Prostate gland (tissue), 2 donors: Measurements from ENCODE around the gene RNPEP. TPM values are rescaled to one million over a fixed set of nuclear protein-coding genes. Genes with fewer than 3 reads are reported as not detected.
A peak's percentile ranks its signal among the peaks of the same experiment; 100 is the strongest.

ENCODE experiments used
- DNase-seq: peaks from one replicate; pipeline ENCODE4 v3.0.0-alpha.2; 2019; ENCODE audit warnings: low spot score
- H3K27ac ChIP-seq, 2 donors: fragments of 200-600 bp; sonication (generic); 2 replicates each; pipeline ENCODE4 v1.5.1; 2017 to 2019
- H3K27me3 ChIP-seq: fragments of 200-600 bp; sonication (generic); replicated peaks from 2 replicates; pipeline ENCODE4 v1.5.1; 2019; ENCODE audit not compliant: insufficient read depth
- H3K36me3 ChIP-seq, 2 donors: fragments of 200-600 bp; sonication (generic); 1 replicate in 1 of 2; 2 replicates in 1 of 2; pipeline versions ENCODE4 v1.5.1 to v1.8.1; 2017 to 2019
- H3K4me1 ChIP-seq: fragments of 200-600 bp; sonication (generic); replicated peaks from 2 replicates; pipeline ENCODE4 v1.5.1; 2019
- H3K4me3 ChIP-seq, 2 donors: fragments of 200-600 bp; sonication (generic); 2 replicates each; pipeline ENCODE4 v1.5.1; 2017 to 2019
- H3K9me3 ChIP-seq: fragments of 200-600 bp; sonication (generic); 2 replicates; pipeline ENCODE4 v1.5.1; 2017
- POLR2A ChIP-seq: fragments of 450-650 bp; IDR thresholded peaks from one replicate; pipeline ENCODE4 v1.6.1; 2016; ENCODE audit warnings: antibody characterized with exemption, mild to moderate bottlenecking
- POLR2AphosphoS5 ChIP-seq: sonication (generic); formaldehyde crosslinking; IDR thresholded peaks from one replicate; pipeline ENCODE4 v1.6.1; 2017; ENCODE audit warnings: antibody characterized with exemption
- WGBS: methylation state at CpG from one replicate; pipeline ENCODE4 v1.1.5; 2018; 5-methylcytosine and 5-hydroxymethylcytosine counted together
- intact Hi-C: fragments of 100-400 bp; cut with DNase I; formaldehyde crosslinking; loops from one replicate; pipeline ENCODE4 v1.14.2; 2022
- total RNA-seq, 2 donors: library from RNA; depleted of rRNA; stranded (reverse); fragments of >200 nt; gene quantifications; one replicate each; pipeline ENCODE4 v1.1.0, GENCODE V29; 2016
- TF ChIP-seq, protein P1 (sequence below), 4 experiments: fragments of 200-600 bp in 2 of 4; fragments of 450-650 bp in 2 of 4; sonication (generic) in 2 of 4; IDR thresholded peaks; 1 replicate in 3 of 4; 2 replicates in 1 of 4; pipeline ENCODE4 v1.5.1; 2016 to 2019; ENCODE audit warnings: antibody characterized with exemption in 4 of 4, mild to moderate bottlenecking in 2 of 4, moderate library complexity in 2 of 4

Gene RNPEP
- total RNA-seq, 2 donors from 2014 or later: 70.4 to 104 TPM

DNA sequence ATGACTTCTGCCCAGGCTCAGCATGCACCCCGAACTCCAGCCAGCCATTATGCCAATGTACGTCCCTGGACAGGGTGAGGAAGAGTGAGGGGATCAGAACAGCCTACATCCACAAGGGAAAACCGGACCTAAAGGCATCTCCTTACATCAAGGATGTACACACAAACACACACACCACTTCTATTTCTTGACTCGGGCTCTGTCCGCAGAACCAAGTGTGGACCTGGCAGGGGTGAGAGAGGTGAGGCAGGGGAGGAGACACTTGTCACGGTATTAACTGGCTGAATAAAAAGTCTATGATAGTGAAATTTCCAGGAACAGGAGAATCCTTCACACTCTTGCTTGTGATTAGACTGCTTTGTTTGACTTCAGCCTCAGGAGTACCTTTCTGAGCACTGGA lies 38.4 kb upstream of the RNPEP start:
- Histone ChIP-seq H3K36me3 (no peaks in the 10 kb centered on the region), H3K9me3 (no peaks in the 10 kb centered on the region), H3K27me3 (no peaks in the 10 kb centered on the region), H3K4me3 (peak overlapping the region; percentile 32 to 40), H3K27ac (peak overlapping the region; percentile 74 to 81), H3K4me1 (no peaks in the 10 kb centered on the region)
- intact Hi-C loops: no loop called here
- TF ChIP-seq, protein P1, sequence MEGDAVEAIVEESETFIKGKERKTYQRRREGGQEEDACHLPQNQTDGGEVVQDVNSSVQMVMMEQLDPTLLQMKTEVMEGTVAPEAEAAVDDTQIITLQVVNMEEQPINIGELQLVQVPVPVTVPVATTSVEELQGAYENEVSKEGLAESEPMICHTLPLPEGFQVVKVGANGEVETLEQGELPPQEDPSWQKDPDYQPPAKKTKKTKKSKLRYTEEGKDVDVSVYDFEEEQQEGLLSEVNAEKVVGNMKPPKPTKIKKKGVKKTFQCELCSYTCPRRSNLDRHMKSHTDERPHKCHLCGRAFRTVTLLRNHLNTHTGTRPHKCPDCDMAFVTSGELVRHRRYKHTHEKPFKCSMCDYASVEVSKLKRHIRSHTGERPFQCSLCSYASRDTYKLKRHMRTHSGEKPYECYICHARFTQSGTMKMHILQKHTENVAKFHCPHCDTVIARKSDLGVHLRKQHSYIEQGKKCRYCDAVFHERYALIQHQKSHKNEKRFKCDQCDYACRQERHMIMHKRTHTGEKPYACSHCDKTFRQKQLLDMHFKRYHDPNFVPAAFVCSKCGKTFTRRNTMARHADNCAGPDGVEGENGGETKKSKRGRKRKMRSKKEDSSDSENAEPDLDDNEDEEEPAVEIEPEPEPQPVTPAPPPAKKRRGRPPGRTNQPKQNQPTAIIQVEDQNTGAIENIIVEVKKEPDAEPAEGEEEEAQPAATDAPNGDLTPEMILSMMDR (IDR thresholded peaks at IDR 0.05): no peak
- TF ChIP-seq POLR2AphosphoS5: no peak
- no peak for DNase-seq
- WGBS: 64% methylated on average over 6 of the region's 6 CpGs

DNA sequence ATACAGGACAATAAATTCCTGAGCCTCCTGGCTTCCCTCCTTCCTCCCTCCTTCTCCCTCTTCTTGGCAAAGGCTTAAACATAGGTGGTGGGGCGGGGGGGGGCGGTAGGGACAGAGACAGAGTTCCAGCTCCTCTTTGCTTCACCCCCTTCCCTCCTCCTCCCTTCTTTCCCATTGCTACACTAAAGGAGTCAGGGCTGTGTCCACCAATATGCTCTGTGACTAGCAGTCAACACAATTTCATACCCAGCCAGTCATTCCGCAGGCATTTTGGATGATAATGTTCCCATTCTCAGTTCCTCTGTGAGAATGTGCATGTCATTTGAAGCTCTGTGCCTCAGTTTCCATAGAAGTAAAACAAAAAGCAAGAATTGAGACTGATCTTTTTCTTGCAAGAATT lies 37.8 kb upstream of the RNPEP start:
- Histone ChIP-seq H3K4me3 (peak overlapping the region; percentile 32 to 40), H3K4me1 (no peaks in the 10 kb centered on the region), H3K27me3 (no peaks in the 10 kb centered on the region), H3K9me3 (no peaks in the 10 kb centered on the region), H3K27ac (peak overlapping the region; percentile 74 to 81), H3K36me3 (no peaks in the 10 kb centered on the region)
- TF ChIP-seq POLR2AphosphoS5 (no peak), POLR2A (no peak)
- TF ChIP-seq, protein P1 (IDR thresholded peaks at IDR 0.05): no peak
- intact Hi-C loops: no loop called here
- WGBS: 44% methylated on average over 2 of the region's 3 CpGs
- DNase-seq: no peak

DNA sequence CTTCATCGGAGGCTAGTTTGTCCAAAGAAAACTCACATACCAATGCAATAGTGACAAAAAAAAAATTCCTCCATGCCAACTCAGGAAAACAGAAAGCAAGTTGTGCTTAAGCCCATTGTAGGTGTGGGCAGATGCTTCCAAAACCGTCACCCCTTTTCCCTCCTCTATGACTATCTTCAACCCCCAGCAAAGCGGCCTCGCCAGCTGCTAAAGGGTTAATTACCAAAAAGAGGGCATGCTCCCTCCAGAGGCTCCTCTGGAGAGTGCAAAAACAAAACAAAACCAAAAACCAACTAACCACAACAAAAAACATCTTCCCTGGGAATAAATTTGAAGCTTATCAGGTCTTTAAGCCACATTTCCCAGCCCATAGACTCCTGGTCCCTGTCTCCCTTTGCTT lies 37.3 kb upstream of the RNPEP start:
- no peak for DNase-seq
- no peaks in the 10 kb centered on the region for H3K4me1 ChIP-seq
- TF ChIP-seq POLR2A (no peak), POLR2AphosphoS5 (no peak)
- TF ChIP-seq, protein P1 (IDR thresholded peaks at IDR 0.05): peak in 1 of 4 experiments; percentile 8
- 46% methylated on average over 4 of the region's 4 CpGs for WGBS
- H3K36me3 ChIP-seq: no peaks in the 10 kb centered on the region
- no peaks in the 10 kb centered on the region for H3K27me3 ChIP-seq
- no peaks in the 10 kb centered on the region for H3K9me3 ChIP-seq
- H3K27ac ChIP-seq: peak overlapping the region; percentile 74 to 81
- intact Hi-C loops: no loop called here
- H3K4me3 ChIP-seq: peak overlapping the region; percentile 32 to 40

DNA sequence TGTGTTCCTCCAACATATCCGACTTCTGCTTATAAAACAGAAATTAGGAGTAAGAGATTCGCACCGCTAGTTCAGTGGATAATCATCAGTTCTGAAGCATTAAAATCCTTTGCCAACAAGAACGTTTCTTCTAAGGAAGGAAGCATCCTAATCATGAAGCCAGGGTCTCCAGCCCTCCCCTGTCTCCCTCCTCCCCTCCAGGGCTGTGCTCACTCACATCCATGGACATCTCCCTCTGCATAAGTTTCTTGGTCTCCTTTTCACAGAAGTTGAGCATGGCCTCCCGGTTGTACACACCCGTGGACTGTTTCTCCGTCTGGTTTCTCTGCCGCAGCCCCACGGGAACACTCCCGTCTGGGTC lies 36.6 kb upstream of the RNPEP start:
- Histone ChIP-seq H3K36me3 (no peaks in the 10 kb centered on the region), H3K27ac (peak overlapping the region; percentile 74 to 81), H3K9me3 (no peaks in the 10 kb centered on the region), H3K4me3 (peak overlapping the region; percentile 32 to 40), H3K27me3 (no peaks in the 10 kb centered on the region), H3K4me1 (no peaks in the 10 kb centered on the region)
- 11% methylated on average over 10 of the region's 10 CpGs for WGBS
- intact Hi-C loops: loop anchor here (2.0 kb wide), 1 partner anchor 49 kb away; no protein-coding TSS in a partner anchor
- TF ChIP-seq POLR2A: no peak
- TF ChIP-seq, protein P1 (IDR thresholded peaks at IDR 0.05): no peak
- no peak for DNase-seq

DNA sequence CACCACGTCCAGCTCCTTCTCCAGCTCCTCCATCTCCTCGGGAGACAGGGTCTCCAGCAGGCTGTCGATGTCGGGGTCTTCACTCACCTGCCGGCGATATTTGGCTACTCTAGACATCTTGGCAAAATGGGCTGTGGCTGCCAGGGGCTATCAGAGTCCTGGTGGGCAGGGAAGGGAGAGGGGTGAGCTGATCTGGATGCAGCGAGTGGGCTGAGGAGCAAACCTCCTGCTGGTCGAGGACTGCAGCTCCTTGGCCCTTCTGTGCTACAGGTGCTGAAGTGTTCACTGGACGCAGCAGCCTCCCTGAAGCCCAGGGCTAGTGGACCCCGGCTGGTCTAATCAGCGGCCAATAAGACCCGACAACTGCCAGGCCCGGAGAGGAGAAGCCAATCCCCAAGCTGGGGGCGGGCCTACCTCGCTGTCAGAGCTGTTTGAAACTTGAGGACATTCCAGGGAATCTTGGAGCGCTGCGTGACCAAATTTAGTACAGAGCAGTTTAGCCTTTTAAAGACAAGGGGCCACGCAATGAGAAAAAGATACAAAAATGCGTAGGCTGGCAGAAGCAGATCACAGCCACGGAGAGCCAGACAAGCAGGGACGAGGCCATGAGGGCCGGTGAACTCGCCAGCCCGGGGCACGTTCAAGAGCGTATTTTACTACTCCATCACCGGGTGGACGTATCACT lies 36.1 kb upstream of the RNPEP start, which contains the start of gene LMOD1:
Gene LMOD1 (minus strand): TSS at position 325 of the 685 bp plus-strand sequence. CDS start 208 bp downstream, at position 117.
- no peaks in the 10 kb centered on the region for H3K27me3 ChIP-seq
- intact Hi-C loops: loop anchor here (2.0 kb wide), 1 partner anchor 50 kb away; no protein-coding TSS in a partner anchor
- no peaks in the 10 kb centered on the region for H3K4me1 ChIP-seq
- peak; percentile 66 for DNase-seq
- no peaks in the 10 kb centered on the region for H3K9me3 ChIP-seq
- TF ChIP-seq POLR2A (peak; percentile 49), POLR2AphosphoS5 (peak; percentile 74)
- TF ChIP-seq, protein P1 (IDR thresholded peaks at IDR 0.05): peak in 1 of 4 experiments; percentile 18
- H3K27ac ChIP-seq: peak within 1 kb of the TSS; percentile 74 to 81
- peak within 1 kb of the TSS; percentile 32 to 40 for H3K4me3 ChIP-seq
- 1% methylated on average over 28 of the region's 28 CpGs for WGBS
- no peaks in the 10 kb centered on the region for H3K36me3 ChIP-seq
